ENCODE measurements around the gene CHD1.
"Not testable (repeated sequence)": the region's sequence is repeated elsewhere in the genome, so short reads cannot be mapped to it uniquely, and the experiment has no call there.

CHD1 gene

DNA sequence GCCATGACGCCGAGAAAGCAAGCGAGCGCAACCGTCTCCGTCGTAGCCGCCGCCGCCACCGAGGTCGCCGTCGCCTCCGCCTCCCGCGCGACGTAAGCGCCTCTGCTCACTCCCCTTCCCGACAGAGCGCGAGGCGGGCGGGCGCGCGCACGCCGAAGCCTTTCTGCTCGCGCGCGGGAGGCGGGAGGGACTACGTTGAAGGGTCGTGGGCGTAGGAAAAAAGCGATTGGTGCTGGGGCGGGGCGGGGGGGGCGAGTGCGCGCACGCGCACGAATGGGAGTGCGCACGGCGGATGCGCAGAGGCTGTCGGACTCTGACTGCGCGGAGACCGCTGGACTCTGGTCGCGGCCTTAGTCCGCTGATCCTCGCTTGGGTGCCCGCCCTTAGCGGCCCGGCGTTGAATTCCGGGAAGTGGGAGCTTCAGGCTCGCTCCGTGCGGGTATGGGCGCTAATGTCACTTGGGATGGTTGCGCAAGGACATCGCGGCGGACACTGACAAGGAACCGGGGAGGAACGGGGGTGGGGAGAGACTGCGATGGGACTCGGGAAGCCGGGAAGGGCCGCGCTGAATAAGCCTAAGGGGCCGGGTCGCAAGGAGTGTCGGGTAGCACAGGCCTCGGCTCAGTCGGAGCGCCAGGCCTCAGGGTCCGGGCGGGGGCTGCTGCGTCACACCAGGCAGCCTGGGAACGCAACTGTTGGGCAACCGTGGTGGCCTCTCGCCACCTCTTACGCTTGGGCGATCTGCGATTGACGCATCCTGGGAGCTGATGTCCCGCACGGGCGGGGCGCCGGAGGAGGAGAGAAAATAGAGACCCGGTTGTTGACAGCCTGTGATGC, at the start of gene CHD1:
Gene CHD1, minus strand, starts transcription at position 135 of the 837 bp plus-strand sequence. CDS start 2,621 bp downstream, outside the sequence.
- peak; percentile 91 for DNase-seq

DNA sequence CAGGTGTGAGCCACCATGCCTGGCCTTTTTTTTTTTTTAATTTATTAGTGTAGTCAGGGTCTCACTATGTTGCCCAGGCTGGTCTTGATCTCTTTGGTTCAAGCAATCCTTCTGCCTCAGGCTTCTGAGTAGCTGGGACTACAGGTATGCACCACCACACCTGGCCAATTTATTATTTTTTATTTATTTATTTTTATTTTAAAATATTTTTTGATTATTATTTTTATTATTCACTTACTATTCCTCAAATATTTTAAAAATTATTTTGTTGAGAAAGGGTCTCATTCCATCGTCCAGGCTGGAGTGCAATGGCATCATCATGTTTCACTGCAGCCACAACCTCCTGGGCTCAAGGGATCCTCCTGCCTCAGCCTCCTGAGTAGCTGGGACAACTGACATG, 49.7 kb upstream of the CHD1 start:
- DNase-seq = no peak

DNA sequence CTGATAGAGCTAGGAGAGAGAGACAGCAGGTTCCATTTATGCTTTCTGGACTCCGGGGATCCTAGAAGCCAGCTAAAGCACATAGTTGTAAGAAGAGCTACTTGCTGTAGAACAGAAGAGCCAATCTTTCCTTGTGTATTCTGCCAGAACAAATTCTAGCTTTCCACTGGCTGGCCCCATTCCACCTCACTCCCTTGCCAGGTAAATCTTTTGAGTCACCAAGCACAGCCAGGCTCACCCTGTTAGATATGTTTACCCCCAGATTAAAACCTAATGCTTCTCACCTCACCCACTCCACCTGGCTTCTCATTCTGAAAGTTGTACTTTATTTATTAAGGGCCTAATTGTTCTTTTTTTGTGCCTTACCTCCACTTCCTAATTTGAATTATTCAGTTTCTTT, 48.9 kb upstream of the CHD1 start:
- no peak for DNase-seq

DNA sequence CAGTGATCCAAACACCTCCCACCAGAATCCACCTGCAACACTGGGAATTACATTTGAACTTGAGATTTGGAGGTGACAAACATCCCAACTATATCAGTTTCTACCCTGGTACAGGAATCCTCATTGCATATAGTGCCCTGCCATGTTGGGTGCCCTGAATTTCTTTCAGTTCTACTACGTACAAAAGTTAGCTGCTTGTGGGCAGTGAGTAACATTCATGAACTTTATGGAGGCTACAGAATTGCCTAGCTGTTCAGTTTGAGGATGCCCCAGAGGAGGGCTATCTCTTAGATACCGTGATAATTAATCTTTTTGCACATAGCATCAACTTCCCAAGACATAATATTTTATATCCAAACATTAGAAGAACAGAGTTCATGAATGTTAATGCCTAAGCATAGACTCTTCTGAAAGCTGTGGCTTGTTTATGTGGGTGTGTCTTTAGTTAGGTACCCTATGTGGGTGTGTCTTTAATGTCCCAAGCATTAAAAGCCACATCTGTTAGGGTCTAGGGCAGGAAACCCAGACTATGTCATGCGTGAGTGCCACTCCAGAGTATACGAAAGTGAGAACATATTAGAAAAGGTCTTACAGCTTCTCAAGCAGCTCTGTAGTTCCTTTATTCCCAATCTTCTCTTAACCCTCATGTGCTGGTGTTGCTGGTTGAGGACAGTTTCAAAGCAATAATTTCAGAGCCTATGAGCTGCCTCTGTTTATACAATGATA, 47.0 kb upstream of the CHD1 start:
- DNase-seq = no peak

DNA sequence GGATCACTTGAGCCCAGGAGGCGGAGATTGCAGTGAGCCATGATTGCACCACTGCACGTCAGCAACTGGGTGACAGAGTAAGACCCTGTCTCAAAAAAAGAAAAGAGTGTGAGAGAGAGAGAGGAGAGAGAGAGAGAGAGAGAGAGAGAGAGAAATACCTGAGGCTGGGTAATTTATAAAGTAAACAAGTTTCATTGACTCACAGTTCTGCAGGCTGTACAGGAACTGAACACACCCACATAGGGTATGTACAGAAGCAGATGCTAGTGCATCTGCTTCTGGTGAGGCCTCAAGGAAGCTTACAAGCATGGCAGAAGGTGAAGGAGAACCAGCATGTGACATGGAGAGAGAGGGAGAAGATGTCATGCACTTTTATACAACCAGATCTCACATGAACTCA, 46.4 kb upstream of the CHD1 start:
- no peak for DNase-seq

DNA sequence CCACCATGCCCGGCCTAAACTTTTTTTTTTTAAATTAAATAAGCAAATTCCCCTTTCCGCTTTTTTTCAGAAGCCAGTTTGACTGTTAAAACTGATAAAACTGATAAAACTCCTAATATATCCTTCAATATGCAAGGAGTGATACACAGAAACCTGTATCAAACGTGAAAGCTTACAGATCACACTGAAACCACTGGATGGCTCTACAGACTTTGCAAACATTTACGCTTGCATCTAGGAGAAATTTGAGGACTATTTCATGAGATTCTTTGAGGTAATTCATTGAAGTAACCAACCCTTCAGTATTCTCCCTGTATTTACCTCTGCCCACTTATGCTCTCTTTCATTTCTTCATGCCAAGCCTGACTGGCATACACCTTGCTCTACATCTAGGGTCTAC, 40.6 kb upstream of the CHD1 start:
- no peak for DNase-seq

DNA sequence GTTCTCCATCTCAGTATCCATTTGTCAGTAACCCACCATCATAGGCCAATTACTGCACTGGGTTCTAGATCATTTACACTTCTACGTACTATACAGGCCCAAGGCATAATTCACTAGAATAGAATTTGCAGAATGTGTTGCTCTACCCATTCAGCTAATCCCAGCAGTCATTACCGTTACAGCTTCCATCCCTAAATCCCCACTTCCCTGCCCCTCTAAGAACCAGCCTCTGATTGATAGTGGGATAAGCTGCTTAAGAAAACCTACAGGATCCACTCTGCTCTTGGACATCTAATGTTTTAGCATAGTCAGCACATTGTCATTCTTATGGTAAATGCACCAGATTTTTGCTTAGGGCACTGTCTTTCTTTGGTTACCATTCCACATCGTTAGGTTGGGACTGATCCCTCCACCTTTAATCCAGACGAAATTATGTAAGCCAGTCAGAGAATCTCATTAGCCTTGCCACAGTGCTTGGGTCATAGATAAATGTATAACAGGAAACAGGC, 39.3 kb upstream of the CHD1 start:
- no peak for DNase-seq

DNA sequence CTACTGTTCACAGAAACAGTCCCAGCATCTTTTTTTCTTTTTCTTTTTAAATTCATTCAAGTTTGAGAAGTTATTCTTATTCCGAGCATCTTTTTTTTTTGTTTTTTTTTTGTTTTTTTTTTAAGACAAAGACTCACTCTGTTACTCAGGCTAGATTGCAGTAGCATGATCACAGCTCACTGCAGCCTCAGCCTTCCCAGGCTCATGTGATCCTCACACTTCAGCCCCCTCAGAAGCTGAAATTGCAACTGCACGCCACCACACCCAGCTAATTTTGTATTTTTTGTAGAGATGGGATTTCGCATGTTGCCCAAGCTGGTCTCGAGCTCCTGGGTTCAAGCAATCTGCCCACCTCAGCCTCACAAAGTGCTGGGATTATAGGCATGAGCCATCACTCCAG, 36.4 kb upstream of the CHD1 start:
- DNase-seq = no peak

DNA sequence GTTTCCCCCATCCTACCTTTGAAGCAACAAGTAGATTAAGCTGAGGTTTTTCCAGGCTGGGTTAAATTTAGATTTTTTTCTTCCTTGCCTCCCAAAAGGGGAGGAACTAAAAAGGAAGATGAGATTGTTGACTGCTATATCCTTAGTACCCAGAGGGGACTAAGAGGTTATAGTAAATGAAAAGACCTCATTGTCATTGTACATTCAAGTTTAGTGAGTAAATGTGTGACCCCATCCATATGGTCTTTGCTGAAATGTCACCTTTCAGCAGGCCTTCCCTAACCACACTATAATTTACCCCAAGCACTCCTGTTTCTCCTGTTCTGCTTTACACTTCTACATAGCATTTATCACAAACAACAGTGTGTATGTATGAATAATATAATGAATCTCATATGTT, 35.8 kb upstream of the CHD1 start:
- DNase-seq = no peak

DNA sequence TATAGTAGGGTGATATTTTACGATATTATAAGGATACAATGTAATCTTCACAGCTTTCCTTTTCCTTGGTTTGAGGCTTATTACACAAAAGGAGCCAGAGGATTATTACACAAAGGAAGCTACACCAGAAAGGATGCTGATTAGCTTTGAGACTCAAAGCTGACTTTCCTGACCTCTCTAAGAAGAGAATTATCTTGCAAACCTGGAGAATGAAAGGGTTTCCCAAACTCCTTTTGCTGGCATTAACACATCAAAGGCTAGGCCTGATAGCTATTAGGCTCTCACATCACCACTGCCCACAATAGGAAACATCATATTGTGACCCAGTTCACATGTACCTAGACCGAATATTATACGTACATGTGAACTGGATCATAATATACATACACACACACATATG, 34.2 kb upstream of the CHD1 start:
- no peak for DNase-seq

DNA sequence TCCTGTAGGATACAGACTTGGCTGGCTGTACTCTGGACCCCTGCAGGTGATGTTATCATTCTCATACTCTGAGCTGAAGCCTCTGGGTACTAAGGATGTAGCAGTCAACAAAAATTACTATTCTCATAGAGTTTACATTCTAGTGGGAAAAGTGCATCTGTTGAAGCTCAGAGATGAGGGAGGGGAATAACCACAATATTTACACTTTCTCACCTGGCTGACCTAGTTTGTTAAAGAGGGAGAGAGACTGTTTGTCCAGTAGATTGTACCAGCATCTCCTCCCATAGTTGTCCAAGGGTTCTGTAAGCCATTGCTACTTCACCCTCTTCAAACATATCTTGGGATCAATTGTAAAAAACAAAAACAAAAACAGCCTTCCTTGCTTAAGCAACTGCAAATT, 33.8 kb upstream of the CHD1 start:
- DNase-seq = no peak

DNA sequence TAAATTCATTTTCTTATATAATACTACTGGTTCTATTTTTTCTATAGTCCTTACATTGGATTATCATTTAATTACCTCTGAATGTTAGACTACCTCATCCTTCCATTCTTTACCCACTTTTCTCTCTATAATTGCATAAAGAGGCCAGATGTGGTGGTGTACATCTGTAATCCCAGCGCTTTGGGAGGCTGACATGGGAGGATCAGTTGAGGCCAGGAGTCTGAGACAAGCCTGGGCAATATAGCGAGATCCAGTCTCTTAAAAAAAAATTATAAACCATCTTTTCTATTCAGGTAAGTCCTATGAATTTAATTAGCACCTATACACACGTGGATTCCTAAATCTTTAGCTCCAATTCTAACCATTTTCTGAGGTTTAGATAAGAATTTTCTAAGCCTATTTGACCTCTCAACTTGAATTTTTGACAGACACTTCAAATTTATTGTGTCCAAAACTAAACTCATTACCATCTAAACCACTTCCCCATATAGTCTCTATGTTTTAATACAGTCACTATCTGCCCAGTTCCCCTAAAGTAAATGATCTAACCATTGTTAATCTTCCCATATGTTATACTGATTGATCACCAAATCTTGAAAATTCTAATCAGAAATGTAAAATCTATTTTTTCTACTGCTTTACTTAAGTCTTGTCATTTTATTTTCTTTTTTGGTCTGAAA, 33.0 kb upstream of the CHD1 start:
- no peak for DNase-seq

DNA sequence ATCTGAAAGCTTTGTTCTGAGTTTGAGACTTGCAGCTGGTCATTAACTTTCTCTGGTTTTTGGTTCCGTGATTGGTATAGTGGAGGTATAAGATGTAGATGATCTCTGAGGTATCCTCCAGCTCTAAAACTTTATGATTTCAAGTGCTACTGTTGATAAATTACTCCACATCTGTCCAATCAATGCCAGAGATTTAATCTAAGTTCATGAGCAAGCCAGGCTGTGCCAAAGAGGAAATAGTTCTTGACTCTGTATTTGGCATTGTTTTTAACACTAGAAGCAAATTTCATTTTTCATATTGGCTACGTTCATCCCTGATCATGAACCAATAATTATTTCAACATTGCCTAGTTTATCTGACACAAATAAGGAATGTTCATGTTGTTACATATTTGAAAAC, 28.5 kb upstream of the CHD1 start:
- DNase-seq = no peak

DNA sequence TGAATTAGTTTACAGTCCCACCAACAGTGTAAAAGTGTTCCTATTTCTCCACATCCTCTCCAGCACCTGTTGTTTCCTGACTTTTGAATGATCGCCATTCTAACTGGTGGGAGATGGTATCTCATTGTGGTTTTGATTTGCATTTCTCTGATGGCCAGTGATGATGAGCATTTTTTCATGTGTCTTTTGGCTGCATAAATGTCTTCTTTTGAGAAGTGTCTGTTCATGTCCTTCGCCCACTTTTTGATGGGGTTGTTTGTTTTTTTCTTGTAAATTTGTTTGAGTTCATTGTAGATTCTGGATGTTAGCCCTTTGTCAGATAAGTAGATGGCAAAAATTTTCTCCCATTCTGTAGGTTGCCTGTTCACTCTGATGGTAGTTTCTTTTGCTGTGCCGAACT, 27.1 kb upstream of the CHD1 start:
- DNase-seq = not testable (repeated sequence)

DNA sequence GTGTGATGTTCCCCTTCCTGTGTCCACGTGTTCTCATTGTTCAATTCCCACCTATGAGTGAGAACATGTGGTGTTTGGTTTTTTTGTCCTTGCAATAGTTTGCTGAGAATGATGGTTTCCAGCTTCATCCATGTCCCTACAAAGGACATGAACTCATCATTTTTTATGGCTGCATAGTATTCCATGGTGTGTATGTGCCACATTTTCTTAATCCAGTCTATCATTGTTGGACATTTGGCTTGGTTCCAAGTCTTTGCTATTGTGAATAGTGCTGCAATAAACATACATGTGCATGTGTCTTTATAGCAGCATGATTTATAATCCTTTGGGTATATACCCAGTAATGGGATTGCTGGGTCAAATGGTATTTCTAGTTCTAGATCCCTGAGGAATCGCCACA, 26.7 kb upstream of the CHD1 start:
- DNase-seq = not testable (repeated sequence)

DNA sequence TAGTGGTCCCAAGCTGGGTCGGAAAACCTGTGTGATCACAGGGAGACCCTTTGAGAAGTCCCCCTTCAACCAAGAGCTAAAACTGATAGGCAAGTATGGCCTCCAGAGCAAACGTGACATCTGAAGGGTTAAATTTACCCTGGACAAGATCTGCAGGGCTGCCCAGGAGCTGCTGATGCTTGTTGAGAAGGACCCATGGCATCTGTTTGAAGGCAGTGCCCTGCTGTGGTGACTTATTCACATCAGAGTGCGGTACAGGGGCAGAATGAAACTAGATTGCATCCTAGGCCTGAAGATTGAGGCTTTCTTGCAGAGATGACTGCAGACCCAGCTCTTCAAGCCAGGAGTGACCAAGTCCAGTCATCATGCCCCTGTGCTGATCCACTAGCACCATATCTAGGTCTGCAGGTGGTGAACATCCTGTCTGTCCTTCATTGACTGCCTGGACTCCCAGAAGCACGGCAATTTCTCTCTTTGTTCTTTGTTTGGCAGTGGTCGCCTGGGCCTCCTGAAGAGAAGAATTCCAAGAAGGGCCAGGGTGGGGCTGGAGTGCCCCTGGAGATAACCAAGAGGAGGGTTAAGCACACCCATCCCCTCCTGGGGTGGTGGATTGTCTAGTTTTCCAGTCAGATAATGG, 25.7 kb upstream of the CHD1 start:
- DNase-seq = no peak

DNA sequence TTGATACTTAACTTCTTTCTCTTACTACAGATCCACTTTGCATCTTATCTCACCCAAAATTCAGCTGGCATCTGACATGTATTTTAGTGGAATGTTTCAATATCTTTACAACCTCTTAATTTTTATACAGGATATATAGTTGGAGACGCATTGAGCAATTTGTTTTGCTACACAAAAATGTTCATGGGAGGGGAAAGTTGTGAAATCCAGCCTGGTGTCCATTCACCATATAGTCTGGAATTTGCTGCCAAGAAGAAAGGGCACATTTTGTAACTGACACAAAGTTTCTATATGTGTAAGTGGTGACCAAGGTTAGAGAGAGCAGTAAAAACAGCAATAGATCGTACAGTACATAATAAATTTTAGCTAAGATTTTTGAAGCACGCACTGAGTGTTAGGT, 14.0 kb upstream of the CHD1 start:
- DNase-seq = no peak

DNA sequence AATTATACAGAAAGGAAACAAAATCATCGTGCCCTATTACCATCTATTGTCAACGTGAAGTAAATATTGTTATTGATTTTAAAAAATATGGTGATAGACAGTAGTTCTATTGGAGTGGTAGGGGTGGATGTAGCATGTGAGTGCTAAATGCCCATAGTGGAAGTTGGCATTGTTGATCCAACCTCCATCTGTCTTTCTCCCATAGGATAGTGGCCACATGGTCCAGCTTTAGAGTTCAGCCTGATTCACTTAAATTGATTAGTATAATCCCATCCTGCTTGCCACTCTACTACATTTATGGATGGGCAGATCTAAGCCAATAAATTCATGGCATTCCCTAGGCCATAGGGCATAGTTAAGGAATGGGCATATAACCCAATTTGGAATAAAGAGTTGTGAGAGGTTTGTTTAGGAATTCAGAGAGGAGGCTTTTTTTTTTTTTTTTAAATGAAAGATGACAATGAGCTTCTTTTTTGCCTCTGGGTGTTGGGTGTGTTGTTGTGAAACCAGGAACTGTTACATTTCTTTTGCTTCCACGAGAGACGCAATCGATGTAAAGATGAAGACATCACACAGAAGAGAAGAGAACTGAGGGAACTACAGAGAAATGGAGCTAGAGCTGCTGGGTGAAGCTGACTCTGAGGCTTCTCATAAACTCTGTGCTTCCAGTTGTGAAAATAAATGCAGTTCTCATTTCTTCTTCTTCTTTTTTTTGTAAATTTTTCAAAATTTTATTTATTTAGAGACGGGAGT, 12.5 kb upstream of the CHD1 start:
- DNase-seq = no peak

DNA sequence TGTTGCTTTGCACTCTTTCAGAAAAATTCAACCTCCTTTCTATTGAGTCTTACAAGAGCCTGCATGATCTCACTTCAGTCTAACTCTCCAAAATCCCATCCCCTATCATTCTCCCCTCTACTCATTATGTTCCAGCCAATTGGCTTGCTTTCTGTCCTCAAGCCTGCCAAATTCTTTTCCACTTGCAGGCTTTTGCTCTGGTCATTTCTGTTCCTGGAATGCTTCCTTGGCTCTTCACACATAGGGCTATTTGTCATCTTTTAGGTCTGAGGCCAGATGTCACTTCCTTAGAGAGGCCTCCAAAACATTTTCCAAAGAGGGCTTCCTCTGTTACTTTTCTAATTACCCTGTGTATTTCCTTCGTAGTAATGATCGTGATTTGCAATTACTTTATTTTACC, 11.8 kb upstream of the CHD1 start:
- DNase-seq = no peak

DNA sequence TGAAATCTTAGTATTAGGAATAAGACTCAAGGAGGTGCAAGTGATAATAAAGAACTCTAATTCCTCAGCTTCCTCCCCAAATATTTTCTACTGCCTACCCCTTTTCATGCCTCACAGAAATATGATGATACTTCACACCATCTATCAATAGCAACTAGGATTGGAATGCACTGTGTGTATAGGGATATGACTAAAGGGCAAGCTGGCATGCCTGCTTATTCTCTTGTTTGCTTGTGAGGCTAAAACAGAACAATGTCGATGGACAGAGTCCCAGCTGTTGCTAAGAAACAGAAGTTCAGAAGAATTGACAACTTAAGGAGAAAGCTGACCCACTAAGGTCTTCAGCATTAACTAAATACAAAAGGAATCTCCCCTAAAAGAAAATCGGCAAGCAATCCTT, 9.7 kb upstream of the CHD1 start:
- no peak for DNase-seq

DNA sequence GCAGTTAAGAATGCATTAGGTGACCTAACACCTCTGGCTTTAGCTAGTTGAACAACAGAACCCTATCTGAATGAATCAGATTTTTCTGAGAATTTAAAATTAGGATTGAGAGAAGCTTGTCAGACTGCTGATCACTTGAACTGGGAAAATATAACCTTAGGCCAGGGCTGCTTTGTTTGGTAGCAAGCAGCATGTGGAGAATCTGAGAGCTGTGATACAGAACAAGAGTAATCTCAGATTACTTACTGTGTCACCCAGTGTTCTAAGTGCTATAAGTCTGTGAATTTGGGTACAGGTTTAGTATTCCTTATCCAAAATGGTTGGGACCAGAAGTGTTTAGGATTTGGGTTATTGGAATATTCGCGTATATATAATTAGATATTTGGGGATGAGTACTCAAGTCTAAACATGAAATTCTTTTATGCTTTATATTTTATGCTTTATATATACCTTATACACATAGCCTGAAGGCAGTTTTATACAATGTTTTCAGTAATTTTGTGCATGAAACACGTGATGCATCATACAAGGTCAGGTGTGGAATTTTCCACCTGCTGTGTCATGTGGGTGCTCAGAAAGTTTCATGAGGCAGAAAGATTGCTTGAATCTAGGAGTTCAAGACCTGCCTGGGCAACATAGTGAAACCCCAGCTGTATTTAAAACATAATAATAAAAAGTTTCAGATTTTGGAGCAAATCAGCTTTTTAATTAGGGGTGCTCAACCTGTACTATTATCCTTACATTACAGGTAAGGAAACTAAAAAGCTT, 8.3 kb upstream of the CHD1 start:
- no peak for DNase-seq

DNA sequence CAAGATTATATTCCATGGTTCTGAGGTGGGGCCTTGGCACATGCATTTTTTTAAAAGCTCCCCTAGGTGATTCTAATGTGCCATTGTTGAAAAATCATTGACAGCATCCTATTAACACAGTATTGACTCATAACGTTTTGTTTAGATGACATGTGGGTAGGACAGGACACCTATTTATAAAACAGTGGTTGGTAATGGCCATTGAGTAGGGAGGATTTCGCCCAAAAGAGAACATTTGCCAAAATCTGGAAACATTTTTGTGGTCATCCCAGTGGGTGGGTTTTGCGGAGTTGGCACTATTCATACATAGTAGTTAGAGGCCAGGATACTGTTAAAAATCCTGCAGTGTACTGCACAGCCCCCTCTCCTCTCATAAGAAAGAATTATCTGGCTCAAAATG, 6.4 kb upstream of the CHD1 start:
- DNase-seq = no peak
